HG02840 (cell line): ENCODE measurements around the gene CSMD2.

ENCODE experiments used
- ATAC-seq: cut with Tn5 transposase; IDR thresholded peaks from one replicate; pipeline ENCODE4 v1.9.1; 2021; ENCODE audit warnings: mild to moderate bottlenecking, moderate library complexity, moderate number of reproducible peaks; ENCODE audit not compliant: unreplicated experiment, low FRiP score

Gene CSMD2

GRCh38 chr1:33667386-33668282 is 497.4 kb downstream of the CSMD2 start:
- ATAC-seq, result no peak

GRCh38 chr1:33666616-33667015 is 498.4 kb downstream of the CSMD2 start:
- ATAC-seq, result no peak

- ATAC-seq, result no peak
These were observed 503.1 kb downstream of the CSMD2 start for GRCh38 chr1:33661811-33662454.

- no peak for ATAC-seq
These were observed 504.1 kb downstream of the CSMD2 start for GRCh38 chr1:33660956-33661355.

GRCh38 chr1:33660244-33660643 is 504.8 kb downstream of the CSMD2 start:
- ATAC-seq, result no peak

GRCh38 chr1:33659641-33660040 is 505.4 kb downstream of the CSMD2 start:
- no peak for ATAC-seq

- no peak for ATAC-seq
These were observed 507.2 kb downstream of the CSMD2 start for GRCh38 chr1:33657833-33658232.

- no peak for ATAC-seq
These were observed 508.5 kb downstream of the CSMD2 start for GRCh38 chr1:33656467-33657005.

- no peak for ATAC-seq
These were observed 509.5 kb downstream of the CSMD2 start for GRCh38 chr1:33655496-33655895.

GRCh38 chr1:33654267-33654834 is 510.7 kb downstream of the CSMD2 start:
- no peak for ATAC-seq

GRCh38 chr1:33653226-33653625 is 511.8 kb downstream of the CSMD2 start:
- ATAC-seq, result no peak

- no peak for ATAC-seq
These were observed 514.3 kb downstream of the CSMD2 start for GRCh38 chr1:33650708-33651107.

- ATAC-seq, result no peak
These were observed 515.3 kb downstream of the CSMD2 start for GRCh38 chr1:33649759-33650158.

- ATAC-seq, result no peak
These were observed 521.8 kb downstream of the CSMD2 start for GRCh38 chr1:33643216-33643615.

- no peak for ATAC-seq
These were observed 523.8 kb downstream of the CSMD2 start for GRCh38 chr1:33641104-33641830.

GRCh38 chr1:33640114-33640660 is 524.8 kb downstream of the CSMD2 start:
- no peak for ATAC-seq

GRCh38 chr1:33637846-33638440 is 527.1 kb downstream of the CSMD2 start:
- no peak for ATAC-seq

- ATAC-seq, result no peak
These were observed 528.8 kb downstream of the CSMD2 start for GRCh38 chr1:33636209-33636608.

GRCh38 chr1:33635336-33636012 is 529.6 kb downstream of the CSMD2 start:
- no peak for ATAC-seq
